ENCODE results near the gene FBXW7.

The FBXW7 gene

DNA sequence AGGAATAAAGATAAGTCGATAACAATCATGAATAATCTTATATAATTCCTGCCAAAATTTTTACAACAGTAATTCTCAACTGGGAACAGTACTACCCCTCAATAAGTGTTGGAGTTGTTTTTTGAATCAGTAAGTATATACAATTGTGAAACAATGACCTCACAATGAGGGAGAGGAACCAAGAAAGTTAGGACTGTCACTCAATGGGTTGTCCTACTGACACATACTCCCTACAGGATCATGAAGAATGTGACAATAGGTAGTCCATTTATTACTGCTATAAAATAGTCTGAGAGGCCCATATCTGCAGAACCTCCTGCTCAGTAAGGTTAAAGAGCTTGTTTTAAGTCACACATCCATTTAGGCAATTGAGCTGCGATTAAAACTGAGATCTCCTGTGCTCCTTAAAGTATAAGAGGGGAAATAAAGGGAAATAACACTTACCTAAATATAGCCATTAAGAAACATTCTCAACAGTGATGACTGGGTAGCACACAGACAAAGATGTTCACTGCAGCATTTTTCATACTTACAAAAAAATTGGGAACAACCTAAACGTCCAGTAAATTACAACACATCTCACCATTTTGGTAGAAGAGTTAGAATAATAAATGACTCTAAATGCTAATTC is 26.2 kb downstream of the FBXW7 start:
- Histone ChIP-seq H3K4me3 (ENCODE audit: low read length) (no peak overlapping the region), H3K4me1 (ENCODE audit: insufficient read depth, low read length) (peaks cover 3% of the 10 kb centered on the region), H3K36me3 (ENCODE audit: insufficient read depth, low read depth, low read length) (no peaks in the 10 kb centered on the region), H3K9me3 (ENCODE audit: insufficient read depth, low read depth, low read length) (no peaks in the 10 kb centered on the region), H3K27ac (ENCODE audit: low read length) (no peak overlapping the region), H3K9ac (ENCODE audit: low read depth, low read length) (no peak overlapping the region), H3K27me3 (ENCODE audit: insufficient read depth, low read length) (no peaks in the 10 kb centered on the region)

GRCh38 chr4:152508818-152509217 is 27.1 kb downstream of the FBXW7 start:
- Histone ChIP-seq H3K27ac (ENCODE audit: low read length) (no peak overlapping the region), H3K9ac (ENCODE audit: low read depth, low read length) (no peak overlapping the region), H3K36me3 (ENCODE audit: insufficient read depth, low read depth, low read length) (no peaks in the 10 kb centered on the region), H3K4me1 (ENCODE audit: insufficient read depth, low read length) (no peaks in the 10 kb centered on the region), H3K27me3 (ENCODE audit: insufficient read depth, low read length) (no peaks in the 10 kb centered on the region), H3K4me3 (ENCODE audit: low read length) (no peak overlapping the region), H3K9me3 (ENCODE audit: insufficient read depth, low read depth, low read length) (no peaks in the 10 kb centered on the region)

DNA sequence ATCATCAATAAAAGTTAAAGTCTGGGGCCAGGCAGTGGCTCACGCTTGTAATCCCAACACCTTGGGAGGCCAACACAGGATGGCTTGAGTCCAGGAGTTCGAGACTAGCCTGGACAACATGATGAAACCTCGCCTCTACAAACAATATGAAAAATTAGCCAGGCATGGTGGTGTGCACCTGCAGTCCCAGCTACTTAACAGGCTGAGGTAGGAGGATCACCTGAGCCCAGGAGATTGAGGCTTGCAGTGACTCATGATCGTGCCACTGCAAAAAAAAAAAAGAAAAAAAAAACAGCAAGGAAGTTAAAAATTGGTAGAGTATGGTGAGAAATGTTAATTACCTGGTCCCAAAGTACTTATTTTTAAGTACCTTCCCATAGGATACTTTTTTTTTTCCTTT is 27.5 kb downstream of the FBXW7 start:
- H3K4me3 ChIP-seq (ENCODE audit: low read length), result no peak overlapping the region
- H3K36me3 ChIP-seq (ENCODE audit: insufficient read depth, low read depth, low read length), result no peaks in the 10 kb centered on the region
- H3K9me3 ChIP-seq (ENCODE audit: insufficient read depth, low read depth, low read length), result no peaks in the 10 kb centered on the region
- H3K27me3 ChIP-seq (ENCODE audit: insufficient read depth, low read length), result no peaks in the 10 kb centered on the region
- H3K9ac ChIP-seq (ENCODE audit: low read depth, low read length), result no peak overlapping the region
- H3K4me1 ChIP-seq (ENCODE audit: insufficient read depth, low read length), result no peaks in the 10 kb centered on the region
- H3K27ac ChIP-seq (ENCODE audit: low read length), result no peak overlapping the region

GRCh38 chr4:152503653-152504290 is 32.1 kb downstream of the FBXW7 start:
- Histone ChIP-seq H3K4me1 (ENCODE audit: insufficient read depth, low read length) (peaks cover 4% of the 10 kb centered on the region; the same call in 1 of the 2 replicates), H3K27me3 (ENCODE audit: insufficient read depth, low read length) (no peaks in the 10 kb centered on the region), H3K36me3 (ENCODE audit: insufficient read depth, low read depth, low read length) (no peaks in the 10 kb centered on the region), H3K9ac (ENCODE audit: low read depth, low read length) (no peak overlapping the region), H3K4me3 (ENCODE audit: low read length) (no peak overlapping the region), H3K27ac (ENCODE audit: low read length) (no peak overlapping the region), H3K9me3 (ENCODE audit: insufficient read depth, low read depth, low read length) (no peaks in the 10 kb centered on the region)

DNA sequence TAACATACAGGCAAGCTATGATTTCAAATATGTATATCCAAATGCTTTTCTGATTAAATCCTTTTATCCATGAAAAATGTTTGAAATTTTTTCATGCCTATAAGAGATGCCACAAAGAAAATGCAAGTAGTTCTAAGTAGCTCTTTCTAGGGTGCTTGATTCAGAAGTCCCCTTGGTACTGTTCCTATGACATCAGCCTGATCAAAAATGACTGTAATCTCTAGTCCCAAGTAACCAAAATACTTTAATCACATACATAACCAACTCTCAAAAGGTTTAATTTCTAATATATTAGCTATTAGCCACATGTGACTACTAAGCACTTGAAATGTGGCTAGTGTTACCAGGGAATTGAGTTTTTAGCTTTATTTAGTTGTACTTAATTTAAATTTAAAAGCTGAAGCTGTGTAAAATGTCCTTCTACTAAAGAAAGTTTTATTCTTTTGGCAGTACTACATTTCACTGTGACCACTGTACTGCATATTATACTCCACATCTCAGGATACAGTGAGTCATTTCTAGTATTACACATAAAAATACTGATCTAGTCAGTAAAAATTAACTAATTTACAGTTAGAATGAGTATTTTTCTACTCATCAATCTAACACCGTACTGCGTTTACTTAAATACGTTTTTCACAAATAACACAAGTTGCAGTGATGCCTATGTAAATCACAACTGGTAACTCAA is 33.9 kb downstream of the FBXW7 start:
- H3K4me3 ChIP-seq (ENCODE audit: low read length), result no peak overlapping the region
- no peaks in the 10 kb centered on the region for H3K36me3 ChIP-seq (ENCODE audit: insufficient read depth, low read depth, low read length)
- no peaks in the 10 kb centered on the region for H3K27me3 ChIP-seq (ENCODE audit: insufficient read depth, low read length)
- H3K27ac ChIP-seq (ENCODE audit: low read length), result no peak overlapping the region
- H3K9ac ChIP-seq (ENCODE audit: low read depth, low read length), result no peak overlapping the region
- peaks cover 4% of the 10 kb centered on the region; the same call in 1 of the 2 replicates for H3K4me1 ChIP-seq (ENCODE audit: insufficient read depth, low read length)
- no peaks in the 10 kb centered on the region for H3K9me3 ChIP-seq (ENCODE audit: insufficient read depth, low read depth, low read length)

GRCh38 chr4:152500800-152501434 is 35.0 kb downstream of the FBXW7 start:
- H3K4me3 ChIP-seq (ENCODE audit: low read length), result no peak overlapping the region
- peaks cover 4% of the 10 kb centered on the region; the same call in 1 of the 2 replicates for H3K4me1 ChIP-seq (ENCODE audit: insufficient read depth, low read length)
- H3K27me3 ChIP-seq (ENCODE audit: insufficient read depth, low read length), result no peaks in the 10 kb centered on the region
- H3K9me3 ChIP-seq (ENCODE audit: insufficient read depth, low read depth, low read length), result no peaks in the 10 kb centered on the region
- no peaks in the 10 kb centered on the region for H3K36me3 ChIP-seq (ENCODE audit: insufficient read depth, low read depth, low read length)
- H3K27ac ChIP-seq (ENCODE audit: low read length), result no peak overlapping the region
- no peak overlapping the region for H3K9ac ChIP-seq (ENCODE audit: low read depth, low read length)

DNA sequence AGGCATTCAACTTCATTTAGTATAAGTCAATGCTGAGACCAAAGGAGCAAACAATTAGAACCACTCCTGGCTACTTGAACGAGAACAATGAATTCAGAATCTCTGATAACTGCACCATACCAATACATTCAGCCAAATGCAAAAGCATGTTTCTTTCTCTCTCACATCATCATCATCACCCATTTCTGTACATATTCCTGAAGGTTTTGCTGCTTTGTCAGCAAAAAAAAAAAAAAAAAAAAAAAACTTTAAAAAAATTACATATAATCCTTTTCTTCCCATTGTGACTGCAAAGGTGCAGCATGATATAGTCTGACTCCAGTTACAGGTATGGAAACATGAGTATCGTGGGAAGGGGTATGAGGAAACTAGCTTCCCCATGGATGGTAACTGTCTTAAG is 35.6 kb downstream of the FBXW7 start:
- H3K27ac ChIP-seq (ENCODE audit: low read length), result no peak overlapping the region
- H3K27me3 ChIP-seq (ENCODE audit: insufficient read depth, low read length), result no peaks in the 10 kb centered on the region
- H3K36me3 ChIP-seq (ENCODE audit: insufficient read depth, low read depth, low read length), result no peaks in the 10 kb centered on the region
- H3K9me3 ChIP-seq (ENCODE audit: insufficient read depth, low read depth, low read length), result no peaks in the 10 kb centered on the region
- H3K4me1 ChIP-seq (ENCODE audit: insufficient read depth, low read length), result peaks cover 4% of the 10 kb centered on the region; the same call in 1 of the 2 replicates
- H3K9ac ChIP-seq (ENCODE audit: low read depth, low read length), result no peak overlapping the region
- no peak overlapping the region for H3K4me3 ChIP-seq (ENCODE audit: low read length)

DNA sequence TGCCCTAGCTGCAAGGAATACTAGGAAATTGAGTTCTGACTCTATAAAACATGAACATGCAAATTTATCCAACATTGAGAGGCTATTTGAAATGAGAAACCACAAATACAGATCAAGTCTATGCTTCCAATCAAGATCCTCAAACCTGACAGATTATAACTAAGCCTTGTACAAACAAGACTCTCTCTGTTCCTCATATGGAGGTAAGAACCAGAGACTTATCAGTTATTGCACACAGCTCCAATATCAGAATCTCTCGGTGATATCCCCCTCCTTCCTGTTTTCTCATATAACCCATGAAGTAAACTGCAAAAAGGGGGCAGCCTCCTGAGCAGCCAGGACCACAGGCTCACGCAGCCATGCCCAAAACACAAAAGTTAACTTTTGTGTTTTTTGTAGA is 36.5 kb downstream of the FBXW7 start:
- Histone ChIP-seq H3K9ac (ENCODE audit: low read depth, low read length) (no peak overlapping the region), H3K4me3 (ENCODE audit: low read length) (no peak overlapping the region), H3K36me3 (ENCODE audit: insufficient read depth, low read depth, low read length) (no peaks in the 10 kb centered on the region), H3K27ac (ENCODE audit: low read length) (no peak overlapping the region), H3K4me1 (ENCODE audit: insufficient read depth, low read length) (peaks cover 4% of the 10 kb centered on the region; the same call in 1 of the 2 replicates), H3K27me3 (ENCODE audit: insufficient read depth, low read length) (no peaks in the 10 kb centered on the region), H3K9me3 (ENCODE audit: insufficient read depth, low read depth, low read length) (no peaks in the 10 kb centered on the region)

- no peak overlapping the region for H3K9ac ChIP-seq (ENCODE audit: low read depth, low read length)
- H3K27me3 ChIP-seq (ENCODE audit: insufficient read depth, low read length), result no peaks in the 10 kb centered on the region
- H3K36me3 ChIP-seq (ENCODE audit: insufficient read depth, low read depth, low read length), result no peaks in the 10 kb centered on the region
- H3K4me1 ChIP-seq (ENCODE audit: insufficient read depth, low read length), result no peaks in the 10 kb centered on the region
- no peak overlapping the region for H3K27ac ChIP-seq (ENCODE audit: low read length)
- H3K9me3 ChIP-seq (ENCODE audit: insufficient read depth, low read depth, low read length), result no peaks in the 10 kb centered on the region
- no peak overlapping the region for H3K4me3 ChIP-seq (ENCODE audit: low read length)
These were observed 41.9 kb downstream of the FBXW7 start for GRCh38 chr4:152494020-152494419.

DNA sequence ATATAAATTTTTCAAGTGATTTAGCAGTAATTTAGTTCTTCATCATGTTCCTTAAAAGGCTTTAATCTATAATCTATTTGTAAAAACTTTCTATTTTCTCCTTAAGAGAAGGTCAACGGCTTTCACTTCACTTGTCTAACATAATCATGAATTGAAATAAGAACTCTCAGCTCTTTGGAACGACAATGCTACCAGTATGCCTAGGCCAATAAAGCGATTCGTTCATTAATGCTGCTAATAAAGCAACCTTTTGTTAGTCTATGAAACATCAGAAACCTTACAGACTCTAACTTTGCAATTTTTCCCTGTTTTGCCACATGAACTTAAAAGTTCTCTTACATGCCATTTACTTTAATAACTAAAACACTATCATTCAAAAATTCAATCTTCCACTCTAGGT is 47.6 kb downstream of the FBXW7 start:
- Histone ChIP-seq H3K9ac (ENCODE audit: low read depth, low read length) (no peak overlapping the region), H3K36me3 (ENCODE audit: insufficient read depth, low read depth, low read length) (no peaks in the 10 kb centered on the region), H3K9me3 (ENCODE audit: insufficient read depth, low read depth, low read length) (no peaks in the 10 kb centered on the region), H3K4me1 (ENCODE audit: insufficient read depth, low read length) (no peaks in the 10 kb centered on the region), H3K27ac (ENCODE audit: low read length) (no peak overlapping the region), H3K27me3 (ENCODE audit: insufficient read depth, low read length) (no peaks in the 10 kb centered on the region), H3K4me3 (ENCODE audit: low read length) (no peak overlapping the region)

DNA sequence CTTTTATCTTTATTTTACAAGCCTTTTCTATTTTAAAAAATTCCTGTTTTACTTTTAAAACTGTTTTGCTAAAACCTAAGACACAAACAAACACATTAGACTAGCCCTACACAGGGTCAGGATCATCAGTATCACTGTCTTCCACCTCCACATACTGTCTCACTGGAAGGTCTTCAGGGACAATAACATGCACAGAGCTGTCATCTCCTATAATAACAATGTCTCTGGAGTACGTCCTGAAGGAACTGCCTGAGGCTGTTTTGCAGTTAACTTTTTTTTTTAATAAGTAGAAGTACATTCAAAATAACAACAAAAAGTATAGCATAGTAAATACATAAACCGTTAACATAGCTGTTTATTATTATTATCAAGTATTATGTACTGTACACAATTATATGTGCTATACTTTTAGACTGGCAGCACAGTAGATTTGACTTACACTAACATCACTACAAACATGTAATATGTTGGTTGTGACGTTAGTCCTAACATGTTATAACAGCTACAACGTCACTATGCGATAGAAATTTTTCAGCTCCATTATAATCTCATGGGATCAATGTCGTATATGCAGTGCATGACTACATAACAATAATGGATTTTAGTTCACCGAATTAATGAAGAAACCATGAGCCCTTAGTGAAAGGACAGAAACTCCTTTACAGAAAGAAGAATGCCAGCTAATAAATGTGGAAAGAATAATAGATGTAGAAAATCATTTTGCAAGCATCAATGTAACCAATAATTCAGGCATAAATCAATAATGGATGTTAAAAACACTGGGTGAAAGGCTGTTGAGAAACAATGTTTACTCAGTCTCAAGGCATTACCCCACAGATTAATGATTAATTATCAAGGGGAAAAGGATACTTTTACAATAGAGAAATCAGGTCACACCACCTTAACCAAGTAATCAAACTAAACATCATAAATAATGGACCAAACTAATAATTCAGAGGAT is 49.2 kb downstream of the FBXW7 start:
- Histone ChIP-seq H3K9me3 (ENCODE audit: insufficient read depth, low read depth, low read length) (no peaks in the 10 kb centered on the region), H3K36me3 (ENCODE audit: insufficient read depth, low read depth, low read length) (no peaks in the 10 kb centered on the region), H3K27me3 (ENCODE audit: insufficient read depth, low read length) (no peaks in the 10 kb centered on the region), H3K27ac (ENCODE audit: low read length) (no peak overlapping the region), H3K4me3 (ENCODE audit: low read length) (no peak overlapping the region), H3K9ac (ENCODE audit: low read depth, low read length) (no peak overlapping the region), H3K4me1 (ENCODE audit: insufficient read depth, low read length) (no peaks in the 10 kb centered on the region)
